WTC11 (cell line): ENCODE data around the gene CUL4A. TPM values are rescaled to one million over a fixed set of nuclear protein-coding genes. Genes with fewer than 3 reads are reported as not detected.

Experiments
- ATAC-seq: fragments of 200-7000 bp; cut with Tn5 transposase; 2 replicates; pipeline ENCODE4 v1.10.0; 2021; ENCODE audit warnings: mild to moderate bottlenecking, moderate library complexity
- CTCF ChIA-PET: fragments of 300-600 bp; sonication (Branson Sonifier 250); formaldehyde crosslinking; loops from one replicate; lab custom pipeline; 2021; ENCODE audit warnings: antibody characterized with exemption; lab: Charles Lee
- POLR2A ChIA-PET: fragments of 350-600 bp; sonication (Branson Sonifier 250); formaldehyde crosslinking; loops from one replicate; lab custom pipeline; 2021; ENCODE audit warnings: antibody characterized with exemption; lab: Charles Lee
- DNase-seq: peaks from one replicate; pipeline ENCODE4 v3.0.0; 2021; ENCODE audit warnings: low spot score
- H3K27ac Mint-ChIP-seq: 2 replicates; pipeline ENCODE4 v1.8.0; 2021; ENCODE audit warnings: mixed read lengths
- H3K27me3 Mint-ChIP-seq: 2 replicates; pipeline ENCODE4 v1.8.0; 2021; ENCODE audit warnings: low read depth, mild to moderate bottlenecking, moderate library complexity, mixed read lengths
- H3K36me3 Mint-ChIP-seq: 2 replicates; pipeline ENCODE4 v1.8.0; 2021; ENCODE audit warnings: mixed read lengths
- H3K4me1 Mint-ChIP-seq: 2 replicates; pipeline ENCODE4 v1.8.0; 2022; ENCODE audit warnings: mixed read lengths
- H3K4me3 Mint-ChIP-seq: 2 replicates; pipeline ENCODE4 v1.8.0; 2021; ENCODE audit warnings: mild to moderate bottlenecking, moderate library complexity, mixed read lengths
- H3K9me3 Mint-ChIP-seq: 2 replicates; pipeline ENCODE4 v1.8.0; 2021; ENCODE audit warnings: mixed read lengths
- ATF1 ChIP-seq: sonication (generic); formaldehyde crosslinking; IDR thresholded peaks from 2 replicates; pipeline ENCODE4 v1.8.1; 2023; ENCODE audit warnings: mild to moderate bottlenecking, moderate library complexity, missing genetic modification reagents
- CDX4 ChIP-seq: fragments of 250-450 bp; sonication (Bioruptor Pico); IDR thresholded peaks from 2 replicates; pipeline ENCODE4 v1.9.0; 2021; ENCODE audit warnings: moderate library complexity, mild to moderate bottlenecking, inconsistent platforms, borderline replicate concordance
- E2F4 ChIP-seq: sonication (generic); formaldehyde crosslinking; IDR thresholded peaks from 2 replicates; pipeline ENCODE4 v1.8.1; 2022; ENCODE audit warnings: low read depth, mild to moderate bottlenecking, moderate library complexity, missing genetic modification reagents, borderline replicate concordance
- GABPB1 ChIP-seq: sonication (generic); formaldehyde crosslinking; IDR thresholded peaks from 2 replicates; pipeline ENCODE4 v1.8.1; 2023; ENCODE audit warnings: mild to moderate bottlenecking, missing genetic modification reagents
- IRF1 ChIP-seq: sonication (generic); formaldehyde crosslinking; IDR thresholded peaks from 2 replicates; pipeline ENCODE4 v1.8.0; 2023; ENCODE audit warnings: missing genetic modification reagents
- JAZF1 ChIP-seq: fragments of 250-450 bp; sonication (Bioruptor Pico); IDR thresholded peaks from 2 replicates; pipeline ENCODE4 v1.9.0; 2021; ENCODE audit warnings: moderate library complexity, mild to moderate bottlenecking, inconsistent platforms
- KAT7 ChIP-seq: sonication (generic); formaldehyde crosslinking; IDR thresholded peaks from 2 replicates; pipeline ENCODE4 v1.8.1; 2023; ENCODE audit warnings: missing genetic modification reagents, mild to moderate bottlenecking, borderline replicate concordance
- MAX ChIP-seq: sonication (generic); formaldehyde crosslinking; IDR thresholded peaks from 2 replicates; pipeline ENCODE4 v1.8.0; 2022; ENCODE audit warnings: mild to moderate bottlenecking, missing genetic modification reagents
- MLX ChIP-seq: sonication (generic); formaldehyde crosslinking; IDR thresholded peaks from 2 replicates; pipeline ENCODE4 v1.8.1; 2023; ENCODE audit warnings: mild to moderate bottlenecking, missing genetic modification reagents, moderate library complexity
- NFATC4 ChIP-seq: fragments of 250-450 bp; sonication (Bioruptor Pico); IDR thresholded peaks from 2 replicates; pipeline ENCODE4 v1.9.0; 2021; ENCODE audit warnings: mild to moderate bottlenecking
- NFE2L1 ChIP-seq: sonication (generic); formaldehyde crosslinking; IDR thresholded peaks from 2 replicates; pipeline ENCODE4 v1.8.1; 2023; ENCODE audit warnings: missing genetic modification reagents
- NR3C1 ChIP-seq: sonication (generic); formaldehyde crosslinking; conservative IDR thresholded peaks from 2 replicates; pipeline ENCODE4 v1.8.1; 2023; ENCODE audit warnings: low read depth, mild to moderate bottlenecking, missing genetic modification reagents
- SP1 ChIP-seq: sonication (generic); formaldehyde crosslinking; conservative IDR thresholded peaks from 2 replicates; pipeline ENCODE4 v1.8.1; 2022; ENCODE audit warnings: missing genetic modification reagents
- STAT6 ChIP-seq: sonication (generic); formaldehyde crosslinking; conservative IDR thresholded peaks from 2 replicates; pipeline ENCODE4 v1.8.1; 2023; ENCODE audit warnings: mild to moderate bottlenecking, low read depth, missing genetic modification reagents, moderate library complexity
- TP53 ChIP-seq: sonication (generic); formaldehyde crosslinking; IDR thresholded peaks from 2 replicates; pipeline ENCODE4 v1.8.1; 2023; ENCODE audit warnings: mild to moderate bottlenecking, missing genetic modification reagents
- USF1 ChIP-seq: sonication (generic); formaldehyde crosslinking; IDR thresholded peaks from 2 replicates; pipeline ENCODE4 v1.8.0; 2022; ENCODE audit warnings: mild to moderate bottlenecking, missing genetic modification reagents
- ZBTB21 ChIP-seq: sonication (generic); formaldehyde crosslinking; IDR thresholded peaks from 2 replicates; pipeline ENCODE4 v1.8.1; 2023; ENCODE audit warnings: mild to moderate bottlenecking, missing genetic modification reagents, borderline replicate concordance
- ZNF416 ChIP-seq: fragments of 250-450 bp; sonication (Bioruptor Pico); IDR thresholded peaks from 2 replicates; pipeline ENCODE4 v1.9.0; 2021; ENCODE audit warnings: mild to moderate bottlenecking, inconsistent platforms
- ZNF532 ChIP-seq: fragments of 250-450 bp; sonication (Bioruptor Pico); IDR thresholded peaks from 2 replicates; pipeline ENCODE4 v1.9.0; 2021; ENCODE audit warnings: mild to moderate bottlenecking, borderline replicate concordance
- ZNF671 ChIP-seq: fragments of 250-450 bp; sonication (Bioruptor Pico); IDR thresholded peaks from 2 replicates; pipeline ENCODE4 v1.8.0; 2021; ENCODE audit warnings: mild to moderate bottlenecking
- ZSCAN18 ChIP-seq: fragments of 250-450 bp; sonication (Bioruptor Pico); IDR thresholded peaks from 2 replicates; pipeline ENCODE4 v2.1.2; 2022; ENCODE audit warnings: mild to moderate bottlenecking, moderate library complexity
- total RNA-seq: library from RNA; stranded (reverse); gene quantifications from 3 replicates; pipeline ENCODE4 v1.2.3, GENCODE V29; 2021

Gene CUL4A
- total RNA-seq, 1 experiment from 2014 or later, result 99.9 TPM

GRCh38 chr13:113203507-113204377 lies 5.7 kb upstream of the CUL4A start:
- CTCF ChIA-PET, result no interaction called here
- DNase-seq, result no peak
- no peaks in the 10 kb centered on the region for H3K9me3 Mint-ChIP-seq
- no peak for ATAC-seq
- H3K27me3 Mint-ChIP-seq, result no peaks in the 10 kb centered on the region
- H3K4me1 Mint-ChIP-seq, result peaks cover 25% of the 10 kb centered on the region
- no peak for TF ChIP-seq JAZF1 (CRISPR knock-in tag)
- TF ChIP-seq GABPB1, result no peak
- TF ChIP-seq IRF1, result no peak
- no peak for TF ChIP-seq SP1 (CRISPR knock-in tag)
- no peak for TF ChIP-seq ZNF416 (CRISPR knock-in tag)
- no peak for TF ChIP-seq ATF1 (CRISPR knock-in tag)
- TF ChIP-seq ZNF532, result no peak
- no peak for TF ChIP-seq NFE2L1 (CRISPR knock-in tag)
- TF ChIP-seq NR3C1 (CRISPR knock-in tag), result no peak
- no peak for TF ChIP-seq ZNF671 (CRISPR knock-in tag)
- no peak for TF ChIP-seq MLX (CRISPR knock-in tag)
- no peak for TF ChIP-seq ZBTB21 (CRISPR knock-in tag)
- no peak for TF ChIP-seq USF1 (CRISPR knock-in tag)
- TF ChIP-seq MAX (CRISPR knock-in tag), result no peak
- TF ChIP-seq, all 79 proteins: peak for 0
- POLR2A ChIA-PET, result no interaction called here
- peaks cover 35% of the 10 kb centered on the region for H3K36me3 Mint-ChIP-seq
- H3K27ac Mint-ChIP-seq, result peak overlapping the region; percentile 74
- no peak overlapping the region for H3K4me3 Mint-ChIP-seq

GRCh38 chr13:113204378-113204734 lies 5.1 kb upstream of the CUL4A start:
- ChIA-PET CTCF (no interaction called here), POLR2A (no interaction called here)
- Mint-ChIP-seq H3K9me3 (no peaks in the 10 kb centered on the region), H3K4me1 (peaks cover 25% of the 10 kb centered on the region), H3K4me3 (no peak overlapping the region), H3K36me3 (peaks cover 29% of the 10 kb centered on the region), H3K27me3 (no peaks in the 10 kb centered on the region), H3K27ac (peak overlapping the region; percentile 79; the same call in 1 of the 2 replicates)
- ATAC-seq (no peak), DNase-seq (no peak)
- TF ChIP-seq MLX (CRISPR knock-in tag) (no peak), TP53 (CRISPR knock-in tag) (no peak), KAT7 (no peak), STAT6 (CRISPR knock-in tag) (no peak), E2F4 (CRISPR knock-in tag) (no peak), NFATC4 (CRISPR knock-in tag) (no peak), CDX4 (no peak), ZSCAN18 (CRISPR knock-in tag) (no peak)
